Measurements from ENCODE around the gene JUN. TPM values are rescaled to one million over a fixed set of nuclear protein-coding genes. Genes with fewer than 3 reads are reported as not detected.

The JUN gene
- total and polyA plus RNA-seq, 3 experiments from 2014 or later, result 25.5 to 163 (median 27.7) TPM

- Mint-ChIP-seq H3K4me3 (no peak overlapping the region), H3K4me1 (peaks cover 27 to 48% (median 29%) of the 10 kb centered on the region in 3 donors), H3K27me3 (peaks cover 0 to 2% of the 10 kb centered on the region in 2 donors), H3K9me3 (no peaks in the 10 kb centered on the region), H3K27ac (no peak overlapping the region), H3K36me3 (peaks cover 1 to 6% (median 3%) of the 10 kb centered on the region in 3 donors)
- POLR2A ChIA-PET, result no interaction called here
- no peak overlapping the region for H3K27ac ChIP-seq (ENCODE audit: low read depth, low read length)
- no peak for DNase-seq
- H3K27me3 ChIP-seq (ENCODE audit: insufficient read depth, low read length, poor library complexity, severe bottlenecking), result no peaks in the 10 kb centered on the region
- no peaks in the 10 kb centered on the region for H3K9me3 ChIP-seq (ENCODE audit: low read length)
- no peaks in the 10 kb centered on the region for H3K4me1 ChIP-seq (ENCODE audit: insufficient read depth, low read length)
- no peaks in the 10 kb centered on the region for H3K36me3 ChIP-seq (ENCODE audit: insufficient read depth, low read length)
- H3K4me3 ChIP-seq (ENCODE audit: low read length), result no peak overlapping the region
- CTCF ChIA-PET, result no interaction called here
These were observed 12.6 kb upstream of the JUN start for GRCh38 chr1:58796416-58796815.

GRCh38 chr1:58794585-58794984 is 10.7 kb upstream of the JUN start:
- ChIA-PET POLR2A (interaction anchor here (1.1 to 1.2 kb wide), 2 partner anchors 9 to 11 kb away, joined by 3 to 4 read pairs; partner anchors contain the start of gene JUN), CTCF (no interaction called here)
- Mint-ChIP-seq H3K36me3 (peaks cover 1 to 6% (median 1%) of the 10 kb centered on the region in 3 donors), H3K27me3 (peaks cover 0 to 2% of the 10 kb centered on the region in 2 donors), H3K27ac (peak overlapping the region in 3 of 8 donors; percentile 20 to 80 (median 80)), H3K9me3 (no peaks in the 10 kb centered on the region), H3K4me1 (peaks cover 36 to 64% (median 42%) of the 10 kb centered on the region in 3 donors), H3K4me3 (peak overlapping the region in 2 of 7 donors; percentile 29 to 39)
- no peak for DNase-seq
- Histone ChIP-seq H3K27ac (ENCODE audit: low read depth, low read length) (no peak overlapping the region), H3K4me3 (ENCODE audit: low read length) (no peak overlapping the region), H3K9me3 (ENCODE audit: low read length) (no peaks in the 10 kb centered on the region), H3K4me1 (ENCODE audit: insufficient read depth, low read length) (no peaks in the 10 kb centered on the region), H3K27me3 (ENCODE audit: insufficient read depth, low read length, poor library complexity, severe bottlenecking) (no peaks in the 10 kb centered on the region), H3K36me3 (ENCODE audit: insufficient read depth, low read length) (no peaks in the 10 kb centered on the region)

GRCh38 chr1:58792846-58793245 is 9.0 kb upstream of the JUN start:
- Mint-ChIP-seq H3K27ac (peak overlapping the region in 2 of 8 donors; percentile 8 to 80), H3K27me3 (peaks cover 0 to 2% of the 10 kb centered on the region in 2 donors)

GRCh38 chr1:58791106-58791505 is 7.3 kb upstream of the JUN start:
- no peak for DNase-seq
- Histone ChIP-seq H3K9me3 (ENCODE audit: low read length) (no peaks in the 10 kb centered on the region), H3K36me3 (ENCODE audit: insufficient read depth, low read length) (no peaks in the 10 kb centered on the region), H3K27ac (ENCODE audit: low read depth, low read length) (no peak overlapping the region), H3K27me3 (ENCODE audit: insufficient read depth, low read length, poor library complexity, severe bottlenecking) (no peaks in the 10 kb centered on the region), H3K4me3 (ENCODE audit: low read length) (no peak overlapping the region), H3K4me1 (ENCODE audit: insufficient read depth, low read length) (peaks cover under 1% of the 10 kb centered on the region)
- Mint-ChIP-seq H3K27me3 (peaks cover 0 to 2% of the 10 kb centered on the region in 2 donors), H3K9me3 (peaks cover 0 to 8% (median 0%) of the 10 kb centered on the region in 5 donors), H3K36me3 (peaks cover 13 to 21% (median 17%) of the 10 kb centered on the region in 3 donors), H3K4me3 (no peak overlapping the region), H3K4me1 (peaks cover 40 to 75% (median 56%) of the 10 kb centered on the region in 3 donors), H3K27ac (peak overlapping the region in 2 of 8 donors; percentile 3 to 48)
- ChIA-PET POLR2A (interaction anchor here (1.2 kb wide), 1 partner anchor 9 kb away, joined by 4 read pairs; no protein-coding TSS in a partner anchor), CTCF (no interaction called here)

More at GRCh38 chr1:58792846-58793245, 9.0 kb upstream of the JUN start:
- H3K4me3 Mint-ChIP-seq, result no peak overlapping the region
- Histone ChIP-seq H3K36me3 (ENCODE audit: insufficient read depth, low read length) (no peaks in the 10 kb centered on the region), H3K4me1 (ENCODE audit: insufficient read depth, low read length) (no peaks in the 10 kb centered on the region), H3K4me3 (ENCODE audit: low read length) (no peak overlapping the region), H3K27me3 (ENCODE audit: insufficient read depth, low read length, poor library complexity, severe bottlenecking) (no peaks in the 10 kb centered on the region), H3K9me3 (ENCODE audit: low read length) (no peaks in the 10 kb centered on the region), H3K27ac (ENCODE audit: low read depth, low read length) (no peak overlapping the region)
- no peak for DNase-seq
- peaks cover 11 to 17% (median 16%) of the 10 kb centered on the region in 3 donors for H3K36me3 Mint-ChIP-seq
- H3K4me1 Mint-ChIP-seq, result peaks cover 40 to 66% (median 49%) of the 10 kb centered on the region in 3 donors
- peaks cover 0 to 8% (median 0%) of the 10 kb centered on the region in 5 donors for H3K9me3 Mint-ChIP-seq
- ChIA-PET CTCF (no interaction called here), POLR2A (no interaction called here)

GRCh38 chr1:58789996-58790660 is 6.3 kb upstream of the JUN start:
- Histone ChIP-seq H3K36me3 (ENCODE audit: insufficient read depth, low read length) (no peaks in the 10 kb centered on the region), H3K4me3 (ENCODE audit: low read length) (no peak overlapping the region), H3K27ac (ENCODE audit: low read depth, low read length) (no peak overlapping the region), H3K9me3 (ENCODE audit: low read length) (no peaks in the 10 kb centered on the region), H3K27me3 (ENCODE audit: insufficient read depth, low read length, poor library complexity, severe bottlenecking) (no peaks in the 10 kb centered on the region), H3K4me1 (ENCODE audit: insufficient read depth, low read length) (peaks cover 10% of the 10 kb centered on the region)
- ChIA-PET POLR2A (interaction anchor here (1.2 kb wide), 1 partner anchor 8 kb away, joined by 4 read pairs; no protein-coding TSS in a partner anchor), CTCF (interaction anchor here (0.9 kb wide), 1 partner anchor 152 kb away, joined by 3 read pairs; no protein-coding TSS in a partner anchor)
- H3K4me3 Mint-ChIP-seq, result peak overlapping the region in 1 of 7 donors; percentile 2
- H3K4me1 Mint-ChIP-seq, result peaks cover 44 to 78% (median 59%) of the 10 kb centered on the region in 3 donors
- no peaks in the 10 kb centered on the region for H3K27me3 Mint-ChIP-seq
- no peak for DNase-seq
- peak overlapping the region in 3 of 8 donors; percentile 4 to 54 (median 21) for H3K27ac Mint-ChIP-seq
- peaks cover 0 to 8% (median 0%) of the 10 kb centered on the region in 5 donors for H3K9me3 Mint-ChIP-seq
- peaks cover 13 to 21% (median 17%) of the 10 kb centered on the region in 3 donors for H3K36me3 Mint-ChIP-seq

GRCh38 chr1:58789322-58789856 is 5.5 kb upstream of the JUN start:
- H3K27me3 Mint-ChIP-seq, result no peaks in the 10 kb centered on the region
- Histone ChIP-seq H3K9me3 (ENCODE audit: low read length) (no peaks in the 10 kb centered on the region), H3K4me3 (ENCODE audit: low read length) (no peak overlapping the region), H3K4me1 (ENCODE audit: insufficient read depth, low read length) (peaks cover 11% of the 10 kb centered on the region), H3K36me3 (ENCODE audit: insufficient read depth, low read length) (no peaks in the 10 kb centered on the region), H3K27me3 (ENCODE audit: insufficient read depth, low read length, poor library complexity, severe bottlenecking) (no peaks in the 10 kb centered on the region), H3K27ac (ENCODE audit: low read depth, low read length) (no peak overlapping the region)
- ChIA-PET CTCF (interaction anchor here (0.9 kb wide), 1 partner anchor 153 kb away, joined by 3 read pairs; no protein-coding TSS in a partner anchor), POLR2A (interaction anchor here (0.6 kb wide), 1 partner anchor 335 kb away, joined by 3 read pairs; no protein-coding TSS in a partner anchor)
- DNase-seq, result no peak
- H3K27ac Mint-ChIP-seq, result peak overlapping the region in 5 of 8 donors; percentile 4 to 54 (median 7)
- peak overlapping the region in 1 of 7 donors; percentile 5 for H3K4me3 Mint-ChIP-seq
- H3K36me3 Mint-ChIP-seq, result peaks cover 17 to 21% (median 20%) of the 10 kb centered on the region in 3 donors
- peaks cover 0 to 8% (median 0%) of the 10 kb centered on the region in 5 donors for H3K9me3 Mint-ChIP-seq
- peaks cover 38 to 70% (median 51%) of the 10 kb centered on the region in 3 donors for H3K4me1 Mint-ChIP-seq

- Histone ChIP-seq H3K36me3 (ENCODE audit: insufficient read depth, low read length) (no peaks in the 10 kb centered on the region), H3K27me3 (ENCODE audit: insufficient read depth, low read length, poor library complexity, severe bottlenecking) (no peaks in the 10 kb centered on the region), H3K4me3 (ENCODE audit: low read length) (no peak overlapping the region), H3K27ac (ENCODE audit: low read depth, low read length) (no peak overlapping the region), H3K9me3 (ENCODE audit: low read length) (no peaks in the 10 kb centered on the region), H3K4me1 (ENCODE audit: insufficient read depth, low read length) (peaks cover 11% of the 10 kb centered on the region)
- Mint-ChIP-seq H3K27ac (peak overlapping the region in 4 of 8 donors; percentile 8 to 95 (median 56)), H3K36me3 (peaks cover 17 to 28% (median 19%) of the 10 kb centered on the region in 3 donors), H3K4me1 (peaks cover 28 to 63% (median 41%) of the 10 kb centered on the region in 3 donors), H3K9me3 (peaks cover 0 to 8% (median 0%) of the 10 kb centered on the region in 5 donors), H3K4me3 (peak overlapping the region in 1 of 7 donors; percentile 42), H3K27me3 (peaks cover 0 to 6% of the 10 kb centered on the region in 2 donors)
- ChIA-PET POLR2A (no interaction called here), CTCF (interaction anchor here (1.1 to 1.5 kb wide), 2 partner anchors 47 to 911 kb away, joined by 3 to 4 read pairs; no protein-coding TSS in a partner anchor)
- no peak for DNase-seq
These were observed 4.4 kb upstream of the JUN start for GRCh38 chr1:58788259-58788658.
